Measurements from ENCODE around the gene DNAJC21. TPM values are rescaled to one million over a fixed set of nuclear protein-coding genes. Genes with fewer than 3 reads are reported as not detected.

Gene DNAJC21
- polyA plus RNA-seq, 3 donors, result 8.5 to 10.2 (median 8.6) TPM

DNA sequence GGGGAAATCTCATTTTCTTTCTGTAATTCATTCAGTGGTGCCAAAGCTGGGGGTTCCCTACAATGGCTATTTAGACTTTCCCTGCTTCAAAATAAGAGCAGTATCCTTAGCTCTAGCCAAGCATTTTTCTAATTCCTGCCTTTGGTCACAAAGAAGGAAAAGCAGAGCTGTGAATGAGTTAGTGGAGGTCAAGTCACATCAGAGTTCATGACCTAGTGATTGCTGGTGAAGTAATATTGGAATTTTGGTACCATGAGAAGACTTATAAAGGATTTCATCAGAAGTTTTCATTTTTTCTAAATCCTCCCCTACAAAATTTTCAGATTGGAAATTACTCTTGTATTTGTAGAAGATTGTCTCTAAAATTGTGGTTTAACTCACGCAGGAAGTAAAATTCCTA, 28.0 kb downstream of the DNAJC21 start:
- H3K27me3 Mint-ChIP-seq (ENCODE audit: low read depth in 3 of 3), result no peaks in the 10 kb centered on the region
- intact Hi-C loops (cut with micrococcal nuclease), result no loop called here

DNA sequence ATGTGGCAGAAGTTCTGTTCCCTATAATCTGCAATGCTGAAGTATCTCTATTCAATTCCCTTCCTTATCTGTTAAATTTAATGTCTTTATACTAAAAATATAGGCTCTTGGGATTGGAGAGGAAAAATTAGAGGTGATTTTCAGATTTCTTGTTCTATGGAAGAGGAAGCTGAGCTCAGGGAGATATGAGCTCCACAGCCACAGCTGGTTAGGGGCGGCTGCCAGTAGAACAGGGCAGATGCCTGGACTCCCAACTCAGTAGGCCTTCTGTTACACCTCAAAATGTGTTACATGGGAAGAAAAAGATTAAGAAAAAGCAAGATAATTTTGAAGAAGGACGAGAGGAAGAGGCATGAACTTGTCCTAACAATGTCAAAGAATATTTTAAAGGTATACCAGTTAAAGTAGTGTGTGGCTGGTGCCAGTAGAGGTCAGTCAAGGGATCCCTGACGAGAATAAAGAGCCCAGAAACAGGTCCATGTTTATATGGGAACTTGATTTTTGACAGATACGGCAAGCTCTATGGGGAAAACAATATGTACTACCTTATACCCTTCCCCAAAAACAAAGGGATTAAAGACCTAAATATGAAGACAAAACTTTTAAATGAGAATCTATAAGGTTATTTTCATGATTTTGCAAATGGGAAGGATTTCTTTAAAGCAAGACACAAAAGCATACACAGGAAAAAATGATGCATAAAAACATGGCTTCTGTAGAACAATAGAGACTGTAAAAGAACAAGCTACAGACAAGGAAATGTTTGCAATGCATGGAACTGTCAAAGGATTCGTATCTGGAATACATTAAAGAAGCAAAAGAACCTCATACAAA, 28.7 kb downstream of the DNAJC21 start:
- Histone ChIP-seq H3K4me2 (replicated peaks; ENCODE audit: extremely low read depth, low read length, poor library complexity, severe bottlenecking) (no peak overlapping the region), H2AFZ (ENCODE audit: insufficient read depth, low read depth, low read length, poor library complexity, severe bottlenecking) (no peak overlapping the region), H3K9ac (ENCODE audit: insufficient read depth, low read length, poor library complexity, severe bottlenecking) (no peak overlapping the region), H4K20me1 (ENCODE audit: insufficient read depth, low read length) (no peaks in the 10 kb centered on the region), H3K4me3 (replicated peaks in 1 of 3; ENCODE audit: low read depth in 2 of 3, low read length in 3 of 3) (no peak overlapping the region), H3K9me3 (replicated peaks in 1 of 2; ENCODE audit: control insufficient read depth in 1 of 2, insufficient read depth in 1 of 2, low read length in 2 of 2) (no peaks in the 10 kb centered on the region), H3K36me3 (replicated peaks in 1 of 2; ENCODE audit: control insufficient read depth in 1 of 2, insufficient read depth in 2 of 2, low read length in 2 of 2) (peaks cover 25 to 48% of the 10 kb centered on the region in 2 donors), H3K79me2 (ENCODE audit: insufficient read depth, low read length) (no peaks in the 10 kb centered on the region), H3K27me3 (ENCODE audit: control insufficient read depth in 2 of 2, insufficient read depth in 2 of 2, low read length in 2 of 2) (no peaks in the 10 kb centered on the region), H3K4me1 (ENCODE audit: control insufficient read depth in 1 of 2, insufficient read depth in 2 of 2, low read length in 2 of 2) (no peaks in the 10 kb centered on the region), H3K27ac (ENCODE audit: low read depth in 1 of 2, low read length in 2 of 2) (no peak overlapping the region)
- Mint-ChIP-seq H3K27ac (peak overlapping the region in 1 of 7 donors; percentile 65), H3K4me1 (no peaks in the 10 kb centered on the region), H3K9me3 (no peaks in the 10 kb centered on the region), H3K36me3 (peaks cover 25 to 48% of the 10 kb centered on the region in 2 donors), H3K27me3 (ENCODE audit: low read depth in 3 of 3) (no peaks in the 10 kb centered on the region), H3K4me3 (no peak overlapping the region)
- no CpG with 5 or more reads among the region's 5 CpGs for WGBS (ENCODE audit: insufficient coverage)
- intact Hi-C loops (cut with micrococcal nuclease), result no loop called here
- DNase-seq, result no peak
- TF ChIP-seq, protein P1, sequence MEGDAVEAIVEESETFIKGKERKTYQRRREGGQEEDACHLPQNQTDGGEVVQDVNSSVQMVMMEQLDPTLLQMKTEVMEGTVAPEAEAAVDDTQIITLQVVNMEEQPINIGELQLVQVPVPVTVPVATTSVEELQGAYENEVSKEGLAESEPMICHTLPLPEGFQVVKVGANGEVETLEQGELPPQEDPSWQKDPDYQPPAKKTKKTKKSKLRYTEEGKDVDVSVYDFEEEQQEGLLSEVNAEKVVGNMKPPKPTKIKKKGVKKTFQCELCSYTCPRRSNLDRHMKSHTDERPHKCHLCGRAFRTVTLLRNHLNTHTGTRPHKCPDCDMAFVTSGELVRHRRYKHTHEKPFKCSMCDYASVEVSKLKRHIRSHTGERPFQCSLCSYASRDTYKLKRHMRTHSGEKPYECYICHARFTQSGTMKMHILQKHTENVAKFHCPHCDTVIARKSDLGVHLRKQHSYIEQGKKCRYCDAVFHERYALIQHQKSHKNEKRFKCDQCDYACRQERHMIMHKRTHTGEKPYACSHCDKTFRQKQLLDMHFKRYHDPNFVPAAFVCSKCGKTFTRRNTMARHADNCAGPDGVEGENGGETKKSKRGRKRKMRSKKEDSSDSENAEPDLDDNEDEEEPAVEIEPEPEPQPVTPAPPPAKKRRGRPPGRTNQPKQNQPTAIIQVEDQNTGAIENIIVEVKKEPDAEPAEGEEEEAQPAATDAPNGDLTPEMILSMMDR (IDR thresholded peaks at IDR 0.05), result peak; percentile 37

More for the DNA sequence above, 28.0 kb downstream of the DNAJC21 start:
- H3K36me3 ChIP-seq (replicated peaks in 1 of 2; ENCODE audit: control insufficient read depth in 1 of 2, insufficient read depth in 2 of 2, low read length in 2 of 2), result peaks cover 31 to 55% of the 10 kb centered on the region in 2 donors
- TF ChIP-seq, protein P1 (IDR thresholded peaks at IDR 0.05), result no peak
- H3K27me3 ChIP-seq (ENCODE audit: control insufficient read depth in 2 of 2, insufficient read depth in 2 of 2, low read length in 2 of 2), result no peaks in the 10 kb centered on the region
- no peak overlapping the region for H3K9ac ChIP-seq (ENCODE audit: insufficient read depth, low read length, poor library complexity, severe bottlenecking)
- no peak overlapping the region for H3K4me2 ChIP-seq (replicated peaks; ENCODE audit: extremely low read depth, low read length, poor library complexity, severe bottlenecking)
- no peak overlapping the region for H2AFZ ChIP-seq (ENCODE audit: insufficient read depth, low read depth, low read length, poor library complexity, severe bottlenecking)
- H3K27ac ChIP-seq (ENCODE audit: low read depth in 1 of 2, low read length in 2 of 2), result no peak overlapping the region
- no peak overlapping the region for H3K4me3 ChIP-seq (replicated peaks in 1 of 3; ENCODE audit: low read depth in 2 of 3, low read length in 3 of 3)
- no peaks in the 10 kb centered on the region for H3K9me3 Mint-ChIP-seq
- peaks cover 32 to 56% of the 10 kb centered on the region in 2 donors for H3K36me3 Mint-ChIP-seq
- no peaks in the 10 kb centered on the region for H3K4me1 Mint-ChIP-seq
- H3K4me1 ChIP-seq (ENCODE audit: control insufficient read depth in 1 of 2, insufficient read depth in 2 of 2, low read length in 2 of 2), result no peaks in the 10 kb centered on the region
- no peaks in the 10 kb centered on the region for H4K20me1 ChIP-seq (ENCODE audit: insufficient read depth, low read length)
- peak in 1 of 3 donors; percentile 8 for DNase-seq
- H3K79me2 ChIP-seq (ENCODE audit: insufficient read depth, low read length), result no peaks in the 10 kb centered on the region
- no peaks in the 10 kb centered on the region for H3K9me3 ChIP-seq (replicated peaks in 1 of 2; ENCODE audit: control insufficient read depth in 1 of 2, insufficient read depth in 1 of 2, low read length in 2 of 2)
- H3K27ac Mint-ChIP-seq, result no peak overlapping the region
- WGBS (ENCODE audit: insufficient coverage), result no CpG with 5 or more reads among the region's 1 CpG
- no peak overlapping the region for H3K4me3 Mint-ChIP-seq

Measured in CD14-positive monocyte (primary cell).